GM12873 (cell line): ENCODE measurements around the gene GDPD4.

ENCODE experiments used
- CTCF ChIP-seq: IDR thresholded peaks from 2 replicates; pipeline ENCODE4 v1.5.1; 2012; ENCODE audit warnings: low read depth, mild to moderate bottlenecking, moderate library complexity, low read length, control low read depth; ENCODE audit not compliant: insufficient read depth; ENCODE audit errors: missing control alignments

The GDPD4 gene

GRCh38 chr11:77198440-77198849 lies 103.0 kb downstream of the GDPD4 start:
- TF ChIP-seq CTCF, result peak; percentile 66

- no peak for TF ChIP-seq CTCF
These were observed 103.7 kb downstream of the GDPD4 start for GRCh38 chr11:77197626-77198320.

DNA sequence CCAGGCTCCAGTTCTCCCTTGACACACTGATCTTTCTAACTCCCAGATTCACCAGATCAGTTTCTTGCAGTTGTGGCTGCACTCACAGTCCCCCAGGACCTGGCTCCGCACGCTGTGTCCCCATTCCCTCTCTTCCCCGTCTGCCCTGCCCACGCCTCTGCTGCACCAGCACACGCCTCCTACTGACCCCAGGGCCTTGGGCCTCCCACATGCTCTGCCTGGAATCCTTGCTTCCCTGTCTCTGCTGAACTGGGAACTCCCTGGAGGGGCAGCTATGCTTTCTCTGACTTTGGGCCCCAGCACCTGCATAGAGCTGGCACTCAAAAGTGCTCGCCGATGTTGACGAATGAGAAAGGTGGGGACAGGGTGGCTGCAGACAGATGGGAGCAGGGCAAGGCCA lies 104.5 kb downstream of the GDPD4 start:
- TF ChIP-seq CTCF, result no peak

GRCh38 chr11:77195071-77195755 lies 106.3 kb downstream of the GDPD4 start:
- TF ChIP-seq CTCF, result no peak

DNA sequence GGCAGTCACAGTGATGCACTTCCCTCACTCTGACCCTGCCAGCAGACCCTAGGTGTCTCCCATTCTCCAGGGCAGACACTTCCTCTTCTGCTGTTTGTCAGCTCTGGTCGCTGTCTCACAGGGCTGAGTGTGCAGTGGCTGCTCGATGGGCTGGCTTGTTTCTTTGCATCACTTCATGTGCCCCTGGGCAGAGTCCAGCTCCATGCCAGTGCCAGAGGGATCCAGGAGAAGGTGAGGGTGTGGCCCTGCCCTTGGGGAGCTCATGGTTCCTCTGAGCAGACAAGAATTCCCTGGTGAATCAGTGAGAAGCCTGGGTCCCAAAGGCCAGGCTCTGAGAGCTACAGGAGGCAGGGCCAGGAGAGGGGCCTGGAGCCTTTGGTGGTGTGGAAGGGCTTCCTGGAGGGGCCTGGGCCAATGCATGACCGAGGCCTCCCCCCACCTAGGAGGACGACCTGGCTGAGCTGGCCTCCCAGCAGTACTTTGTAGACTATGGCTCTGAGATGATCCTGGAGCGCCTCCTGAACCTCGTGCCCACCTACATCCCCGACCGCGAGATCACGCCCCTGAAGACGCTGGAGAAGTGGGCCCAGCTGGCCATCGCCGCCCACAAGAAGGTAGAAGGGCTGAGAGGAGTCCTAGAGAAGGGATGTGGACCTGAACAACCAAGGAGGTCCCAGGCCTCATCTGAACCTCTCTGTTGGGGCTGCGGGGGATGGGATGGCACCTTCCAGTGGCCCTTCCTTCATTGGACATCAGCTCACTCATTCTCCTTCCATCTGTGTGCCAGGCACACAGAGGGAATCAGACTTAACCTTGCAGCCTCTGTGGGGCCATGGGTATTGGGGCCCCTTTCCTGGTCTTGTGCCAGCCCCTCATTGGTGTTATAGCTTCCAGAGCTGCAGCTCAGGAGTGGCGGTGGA lies 107.3 kb downstream of the GDPD4 start:
- no peak for TF ChIP-seq CTCF

DNA sequence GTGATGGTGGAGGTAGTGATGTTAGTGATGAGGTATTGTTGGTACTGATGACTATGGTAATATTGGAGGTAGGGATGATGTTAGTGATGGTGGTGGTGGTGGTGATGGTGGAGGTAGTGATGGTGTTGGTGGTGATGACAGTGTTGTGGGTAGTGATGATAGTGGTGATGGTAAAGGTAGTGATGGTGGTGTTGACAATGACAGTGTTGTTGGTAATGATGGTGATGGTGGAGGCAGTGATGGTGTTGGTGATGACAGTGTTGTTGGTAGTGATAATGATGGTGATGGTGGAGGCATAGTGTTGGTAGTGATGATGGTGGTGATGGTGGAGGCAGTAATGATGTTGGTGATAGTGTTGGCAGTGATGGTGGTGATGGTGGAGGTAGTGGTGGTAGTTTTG lies 108.3 kb downstream of the GDPD4 start:
- no peak for TF ChIP-seq CTCF

DNA sequence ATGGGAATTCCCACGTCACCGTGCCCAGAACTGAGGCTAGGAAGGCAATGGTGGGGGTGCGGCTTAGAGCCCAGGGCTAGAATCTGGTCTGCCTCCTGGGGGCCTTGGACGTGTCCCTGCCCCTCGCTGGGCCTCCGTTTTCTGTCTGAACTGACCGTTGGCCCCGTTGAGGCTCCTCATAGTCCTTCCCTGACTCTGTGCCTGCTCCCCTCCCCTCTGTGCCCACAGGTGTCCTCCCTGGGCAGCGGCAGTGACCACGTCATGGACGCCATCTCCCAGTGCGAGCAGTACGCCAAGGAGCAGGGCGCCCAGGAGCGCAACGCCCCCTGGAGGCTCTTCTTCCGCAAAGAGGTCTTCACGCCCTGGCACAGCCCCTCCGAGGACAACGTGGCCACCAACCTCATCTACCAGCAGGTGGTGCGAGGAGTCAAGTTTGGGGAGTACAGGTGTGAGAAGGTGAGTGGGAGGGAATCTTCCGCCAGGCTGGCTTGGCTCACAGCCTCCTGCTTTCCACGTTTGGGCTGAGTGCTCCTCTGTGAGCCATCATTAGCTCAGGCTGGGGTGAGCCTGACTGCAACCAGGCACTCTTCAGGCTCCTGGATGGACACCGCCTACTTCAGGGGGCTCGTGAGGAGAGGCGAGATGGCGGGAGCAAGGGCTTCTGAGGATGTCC lies 109.5 kb downstream of the GDPD4 start:
- TF ChIP-seq CTCF, result peak; percentile 69
